GM12878 (cell line): Measurements from ENCODE around the gene FANCL. TPM values are rescaled to one million over a fixed set of nuclear protein-coding genes. Genes with fewer than 3 reads are reported as not detected.
A peak's percentile ranks its signal among the peaks of the same experiment; 100 is the strongest.

Experiments used
- ATAC-seq: fragments of 200-7000 bp; cut with Tn5 transposase; 3 replicates; pipeline ENCODE4 v1.9.1; 2020; ENCODE audit warnings: mild to moderate bottlenecking, moderate library complexity
- BruUV-seq: library from RNA; stranded (reverse); fragments of 400-500 nt; replicated peaks from 2 replicates; lab custom pipeline; 2021; lab: Mats Ljungman, UMichigan
- CTCF ChIA-PET: fragments of 300-600 bp; sonication (Branson Sonifier 250); formaldehyde crosslinking; extraction: SDS; loops from one replicate; lab custom pipeline; 2021; ENCODE audit warnings: inconsistent platforms; lab: Yijun Ruan, JAX
- POLR2A ChIA-PET: fragments of 350-600 bp; formaldehyde crosslinking; extraction: SDS; loops from one replicate; lab custom pipeline; 2021; ENCODE audit warnings: inconsistent platforms; lab: Charles Lee
- RAD21 ChIA-PET: fragments of 300-600 bp; sonication (Branson Sonifier 250); formaldehyde crosslinking; loops from one replicate; lab custom pipeline; 2023; ENCODE audit warnings: antibody characterized with exemption; ENCODE audit not compliant: unreplicated experiment; lab: Charles Lee
- SMC1A ChIA-PET: fragments of 300-600 bp; sonication (Branson Sonifier 250); formaldehyde crosslinking; loops from one replicate; lab custom pipeline; 2023; ENCODE audit not compliant: unreplicated experiment, uncharacterized antibody; lab: Charles Lee
- DNase-seq: peaks from one replicate; pipeline ENCODE4 v3.0.0-alpha.2; 2011; ENCODE audit warnings: low read depth, low spot score
- FAIRE-seq: peaks from 3 replicates; lab custom pipeline; 2011; peaks lifted over from hg19 to GRCh38; lab: Jason Lieb, UNC
- H2AFZ ChIP-seq: 2 replicates; pipeline ENCODE4 v1.6.0; 2011; ENCODE audit warnings: low read depth, low read length, control low read depth; ENCODE audit not compliant: control insufficient read depth
- H3K27ac ChIP-seq: 2 replicates; pipeline ENCODE4 v1.5.1; 2011; ENCODE audit warnings: control low read depth; ENCODE audit not compliant: control insufficient read depth, insufficient read depth
- H3K27me3 ChIP-seq, 2 experiments: replicated peaks in 1 of 2; 2 replicates each; pipeline versions ENCODE4 v1.6.0 to v1.6.1; 2011; ENCODE audit warnings: low read length in 1 of 2; ENCODE audit not compliant: control insufficient read depth in 2 of 2, insufficient read depth in 2 of 2
- H3K36me3 ChIP-seq, 2 experiments: 2 replicates each; pipeline ENCODE4 v1.5.1; 2011; ENCODE audit warnings: low read length in 1 of 2; ENCODE audit not compliant: control insufficient read depth in 2 of 2, insufficient read depth in 2 of 2
- H3K4me1 ChIP-seq: 2 replicates; pipeline ENCODE4 v1.6.1; 2011; ENCODE audit warnings: mild to moderate bottlenecking, low read length, moderate library complexity, mixed read lengths; ENCODE audit not compliant: control insufficient read depth, insufficient read depth
- H3K4me2 ChIP-seq: 2 replicates; pipeline ENCODE4 v1.6.0; 2011; ENCODE audit warnings: control low read depth; ENCODE audit not compliant: control insufficient read depth, insufficient read depth
- H3K4me3 ChIP-seq: fragments of 200-600 bp; sonication (generic); 2 replicates; pipeline ENCODE4 v1.5.1; 2016
- H3K79me2 ChIP-seq: 2 replicates; pipeline ENCODE4 v1.6.0; 2011; ENCODE audit warnings: low read length; ENCODE audit not compliant: control insufficient read depth, insufficient read depth
- H3K9ac ChIP-seq: 2 replicates; pipeline ENCODE4 v1.8.0; 2011; ENCODE audit warnings: low read length, control low read depth, mixed read lengths; ENCODE audit not compliant: control insufficient read depth, insufficient read depth
- H3K9me3 ChIP-seq: replicated peaks from 3 replicates; pipeline ENCODE4 v1.5.1; 2011; ENCODE audit warnings: mild to moderate bottlenecking, low read length; ENCODE audit not compliant: control insufficient read depth, insufficient read depth
- H4K20me1 ChIP-seq: 2 replicates; pipeline ENCODE4 v1.6.0; 2011; ENCODE audit not compliant: control insufficient read depth, insufficient read depth
- ATF7 ChIP-seq: fragments of 450-650 bp; IDR thresholded peaks from 2 replicates; pipeline ENCODE4 v1.6.1; 2016; ENCODE audit warnings: low read depth, mild to moderate bottlenecking
- CBX3 ChIP-seq: fragments of 200-600 bp; sonication (generic); IDR thresholded peaks from 2 replicates; pipeline ENCODE4 v1.6.1; 2016; ENCODE audit warnings: low read depth, borderline replicate concordance
- FOXK2 ChIP-seq: fragments of 450-650 bp; IDR thresholded peaks from 2 replicates; pipeline ENCODE4 v1.6.1; 2017; ENCODE audit warnings: mild to moderate bottlenecking, moderate library complexity
- JUNB ChIP-seq: IDR thresholded peaks from 2 replicates; pipeline ENCODE4 v1.6.1; 2016; ENCODE audit warnings: antibody characterized with exemption, mild to moderate bottlenecking
- MEF2A ChIP-seq: IDR thresholded peaks from 2 replicates; pipeline ENCODE4 v1.6.1; 2011; ENCODE audit warnings: low read depth, mild to moderate bottlenecking, low read length, moderate library complexity; ENCODE audit not compliant: insufficient read depth
- MEF2B ChIP-seq: fragments of 450-650 bp; IDR thresholded peaks from 2 replicates; pipeline ENCODE4 v1.6.1; 2018; ENCODE audit warnings: mild to moderate bottlenecking, moderate library complexity; ENCODE audit not compliant: partially characterized antibody, poor library complexity, severe bottlenecking
- MXI1 ChIP-seq: fragments of 150-350 bp; IDR thresholded peaks from 2 replicates; pipeline ENCODE4 v1.6.1; 2011; ENCODE audit warnings: low read depth, mild to moderate bottlenecking, inconsistent platforms, low read length, improper control_type of control experiment
- NFIC ChIP-seq: IDR thresholded peaks from 2 replicates; pipeline ENCODE4 v1.6.1; 2012; ENCODE audit warnings: low read depth, mild to moderate bottlenecking, inconsistent platforms, low read length, moderate library complexity
- NFXL1 ChIP-seq: fragments of 450-650 bp; IDR thresholded peaks from 2 replicates; pipeline ENCODE4 v1.6.1; 2017; ENCODE audit warnings: antibody characterized with exemption, mild to moderate bottlenecking, borderline replicate concordance
- POLR2AphosphoS2 ChIP-seq: IDR thresholded peaks from 2 replicates; pipeline ENCODE4 v1.6.1; 2011; ENCODE audit warnings: low read depth, mild to moderate bottlenecking, low read length, improper control_type of control experiment, moderate library complexity
- RUNX3 ChIP-seq: IDR thresholded peaks from 2 replicates; pipeline ENCODE4 v1.6.1; 2012; ENCODE audit warnings: low read length, inconsistent platforms
- SPI1 ChIP-seq: IDR thresholded peaks from 2 replicates; pipeline ENCODE4 v1.6.1; 2011; ENCODE audit warnings: low read depth, mild to moderate bottlenecking, low read length, moderate library complexity, borderline replicate concordance; ENCODE audit not compliant: insufficient read depth
- TCF3 ChIP-seq: IDR thresholded peaks from 2 replicates; pipeline ENCODE4 v1.6.1; 2012; ENCODE audit warnings: low read depth, mild to moderate bottlenecking, low read length, borderline replicate concordance; ENCODE audit not compliant: insufficient read depth
- WRNIP1 ChIP-seq: IDR thresholded peaks from 2 replicates; pipeline ENCODE4 v1.6.1; 2011; ENCODE audit warnings: low read depth, low read length, improper control_type of control experiment, borderline replicate concordance
- ZNF384 ChIP-seq: IDR thresholded peaks from 2 replicates; pipeline ENCODE4 v1.6.1; 2012; ENCODE audit warnings: low read depth, mild to moderate bottlenecking, low read length, improper control_type of control experiment, borderline replicate concordance
- WGBS: methylation state at CpG from one replicate; pipeline ENCODE4 v1.1.6; 2016; ENCODE audit warnings: low lambda C conversion rate; ENCODE audit not compliant: insufficient replicate concordance, insufficient coverage; ENCODE audit errors: missing lambda C conversion rate; 5-methylcytosine and 5-hydroxymethylcytosine counted together
- in situ Hi-C: fragments of 300-500 bp; cut with MboI; formaldehyde crosslinking; loops from 9 replicates; pipeline ENCODE4 v1.14.3; 2018; ENCODE audit warnings: mixed read lengths
- intact Hi-C: fragments of 100-400 bp; cut with micrococcal nuclease; formaldehyde crosslinking; loops from one replicate; pipeline ENCODE4 v1.14.2; 2022; ENCODE audit not compliant: unreplicated experiment
- polyA plus RNA-seq, 11 experiments: library from polyadenylated mRNA; depleted of rRNA in 4 of 11; unstranded in 6 of 11; stranded (reverse) in 5 of 11; fragments of >200 nt; fragmentation: Nextera tagmentation in 4 of 11; fragmentation: Illumina TruSeq in 1 of 11; extraction: Ambion mirVana in 4 of 11; extraction: Trizol in 1 of 11; gene quantifications; 1 replicate in 1 of 11; 2 replicates in 10 of 11; pipeline versions ENCODE4 v1.2.1 to v1.2.3, GENCODE V29; 2011 to 2016; ENCODE audit warnings: inconsistent platforms in 2 of 11, missing spikeins in 2 of 11, low read depth in 1 of 11
- total RNA-seq, 4 experiments: library from RNA; depleted of rRNA in 3 of 4; stranded (reverse); fragments of >200 nt in 3 of 4; fragmentation: Illumina TruSeq in 1 of 4; extraction: Trizol in 1 of 4; gene quantifications; 2 replicates each; pipeline versions ENCODE4 v1.2.1 to v1.2.3, GENCODE V29; 2013 to 2021
- TF ChIP-seq, protein P1 (sequence below): fragments of 450-650 bp; IDR thresholded peaks from 2 replicates; pipeline ENCODE4 v1.6.1; 2016; ENCODE audit warnings: mild to moderate bottlenecking, moderate library complexity, borderline replicate concordance

FANCL gene
- total and polyA plus RNA-seq, 10 of the 15 experiments (the other 5 are each of a cell fraction or from before 2014, with no cell fraction given) = 30.8 to 90.5 (median 52.3) TPM

DNA sequence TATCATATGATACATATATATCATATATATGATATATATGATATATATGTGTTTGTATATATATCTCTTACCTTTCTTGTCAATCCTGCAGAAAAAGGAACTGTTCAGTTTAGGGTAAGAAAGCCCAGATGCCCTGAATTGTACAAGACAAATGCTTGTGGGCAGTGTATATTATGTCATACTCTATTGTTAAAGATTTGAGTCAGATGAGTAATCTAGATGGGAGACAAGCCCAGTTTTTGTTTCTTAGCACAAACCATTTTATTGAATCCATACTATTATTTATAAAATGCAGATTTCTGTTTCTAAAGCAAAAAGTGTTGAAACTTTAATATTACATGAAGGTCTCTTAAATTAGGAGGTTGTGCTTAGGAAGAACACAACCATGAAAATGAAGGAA lies 103.9 kb downstream of the FANCL start:
- no peak overlapping the region for H3K27ac ChIP-seq
- TF ChIP-seq FOXK2 (no peak), JUNB (peak; percentile 68), NFIC (peak; percentile 39; the same call in 1 of the 2 replicates), RUNX3 (peak; percentile 35; the same call in 1 of the 2 replicates), MEF2A (0 out of 2 replicates have a peak, but pooled peaks have one; percentile 29), ATF7 (0 out of 2 replicates have a peak, but pooled peaks have one; percentile 37)
- H3K79me2 ChIP-seq = no peaks in the 10 kb centered on the region
- ChIA-PET SMC1A (no interaction called here), CTCF (no interaction called here), RAD21 (no interaction called here), POLR2A (no interaction called here)
- BruUV-seq = no TSS peak
- FAIRE-seq (no peak), ATAC-seq (peak; percentile 76), DNase-seq (no peak)
- H3K9me3 ChIP-seq = no peaks in the 10 kb centered on the region
- H3K36me3 ChIP-seq = peaks cover 2 to 10% of the 10 kb centered on the region in 2 experiments; a peak in 3 of 4 replicates
- H3K4me2 ChIP-seq = no peak overlapping the region
- no peak overlapping the region for H3K9ac ChIP-seq
- intact Hi-C loops = no loop called here
- no peak overlapping the region for H3K4me3 ChIP-seq
- in situ Hi-C loops = no loop called here
- H3K4me1 ChIP-seq = no peaks in the 10 kb centered on the region
- H4K20me1 ChIP-seq = no peaks in the 10 kb centered on the region
- no peaks in the 10 kb centered on the region for H3K27me3 ChIP-seq
- no peak overlapping the region for H2AFZ ChIP-seq

DNA sequence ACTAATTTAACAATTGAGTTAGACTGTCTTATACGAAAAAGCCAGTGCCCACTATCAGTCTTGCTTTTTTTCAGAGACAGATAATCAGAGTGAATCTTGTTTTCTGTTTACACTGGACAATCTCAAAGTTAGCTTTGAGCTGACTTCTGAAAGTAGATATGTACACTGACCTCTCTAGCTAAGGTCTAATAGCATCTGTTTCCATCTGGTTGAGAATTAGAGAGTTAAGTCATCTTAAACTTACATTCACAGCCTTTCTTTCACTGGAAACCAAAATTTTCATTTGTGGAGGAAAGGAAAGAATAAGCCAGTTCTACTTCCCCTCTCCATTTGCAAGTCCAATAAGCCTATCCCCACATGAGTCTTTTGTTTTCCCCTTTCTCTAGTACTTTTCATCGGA lies 105.3 kb downstream of the FANCL start:
- ChIA-PET POLR2A (no interaction called here), RAD21 (no interaction called here), SMC1A (interaction anchor here (1.8 kb wide), 1 partner anchor 10 kb away, joined by 6 read pairs; no protein-coding TSS in a partner anchor), CTCF (no interaction called here)
- DNase-seq (no peak), ATAC-seq (no peak), FAIRE-seq (no peak)
- Histone ChIP-seq H3K9ac (no peak overlapping the region), H3K9me3 (no peaks in the 10 kb centered on the region), H3K36me3 (peaks cover 4 to 18% of the 10 kb centered on the region in 2 experiments), H3K79me2 (no peaks in the 10 kb centered on the region), H3K27ac (no peak overlapping the region), H3K4me3 (no peak overlapping the region), H3K27me3 (no peaks in the 10 kb centered on the region), H4K20me1 (no peaks in the 10 kb centered on the region), H2AFZ (no peak overlapping the region), H3K4me2 (no peak overlapping the region), H3K4me1 (no peaks in the 10 kb centered on the region)
- in situ Hi-C loops (no loop called here), intact Hi-C loops (no loop called here)
- BruUV-seq = no TSS peak
- 98% methylated on average over 2 of the region's 2 CpGs for WGBS
- no peak for TF ChIP-seq WRNIP1
- no peak for TF ChIP-seq MXI1
- no peak for TF ChIP-seq SPI1
- no peak for TF ChIP-seq MEF2B
- TF ChIP-seq CBX3 = no peak
- TF ChIP-seq NFXL1 = no peak
- no peak for TF ChIP-seq POLR2AphosphoS2
- no peak for TF ChIP-seq ZNF384
- TF ChIP-seq TCF3 = no peak
- TF ChIP-seq, protein P1, sequence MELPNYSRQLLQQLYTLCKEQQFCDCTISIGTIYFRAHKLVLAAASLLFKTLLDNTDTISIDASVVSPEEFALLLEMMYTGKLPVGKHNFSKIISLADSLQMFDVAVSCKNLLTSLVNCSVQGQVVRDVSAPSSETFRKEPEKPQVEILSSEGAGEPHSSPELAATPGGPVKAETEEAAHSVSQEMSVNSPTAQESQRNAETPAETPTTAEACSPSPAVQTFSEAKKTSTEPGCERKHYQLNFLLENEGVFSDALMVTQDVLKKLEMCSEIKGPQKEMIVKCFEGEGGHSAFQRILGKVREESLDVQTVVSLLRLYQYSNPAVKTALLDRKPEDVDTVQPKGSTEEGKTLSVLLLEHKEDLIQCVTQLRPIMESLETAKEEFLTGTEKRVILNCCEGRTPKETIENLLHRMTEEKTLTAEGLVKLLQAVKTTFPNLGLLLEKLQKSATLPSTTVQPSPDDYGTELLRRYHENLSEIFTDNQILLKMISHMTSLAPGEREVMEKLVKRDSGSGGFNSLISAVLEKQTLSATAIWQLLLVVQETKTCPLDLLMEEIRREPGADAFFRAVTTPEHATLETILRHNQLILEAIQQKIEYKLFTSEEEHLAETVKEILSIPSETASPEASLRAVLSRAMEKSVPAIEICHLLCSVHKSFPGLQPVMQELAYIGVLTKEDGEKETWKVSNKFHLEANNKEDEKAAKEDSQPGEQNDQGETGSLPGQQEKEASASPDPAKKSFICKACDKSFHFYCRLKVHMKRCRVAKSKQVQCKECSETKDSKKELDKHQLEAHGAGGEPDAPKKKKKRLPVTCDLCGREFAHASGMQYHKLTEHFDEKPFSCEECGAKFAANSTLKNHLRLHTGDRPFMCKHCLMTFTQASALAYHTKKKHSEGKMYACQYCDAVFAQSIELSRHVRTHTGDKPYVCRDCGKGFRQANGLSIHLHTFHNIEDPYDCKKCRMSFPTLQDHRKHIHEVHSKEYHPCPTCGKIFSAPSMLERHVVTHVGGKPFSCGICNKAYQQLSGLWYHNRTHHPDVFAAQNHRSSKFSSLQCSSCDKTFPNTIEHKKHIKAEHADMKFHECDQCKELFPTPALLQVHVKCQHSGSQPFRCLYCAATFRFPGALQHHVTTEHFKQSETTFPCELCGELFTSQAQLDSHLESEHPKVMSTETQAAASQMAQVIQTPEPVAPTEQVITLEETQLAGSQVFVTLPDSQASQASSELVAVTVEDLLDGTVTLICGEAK = no peak
